NCI-H82 treated with DMSO at 0.1 percent for 48 hours (cell line): ENCODE measurements around the gene TAS2R1.

Experiments used
- DNase-seq: peaks from one replicate; lab custom pipeline; 2025; ENCODE audit not compliant: unreplicated experiment; lab: John Stamatoyannopoulos, UW

The TAS2R1 gene

DNA sequence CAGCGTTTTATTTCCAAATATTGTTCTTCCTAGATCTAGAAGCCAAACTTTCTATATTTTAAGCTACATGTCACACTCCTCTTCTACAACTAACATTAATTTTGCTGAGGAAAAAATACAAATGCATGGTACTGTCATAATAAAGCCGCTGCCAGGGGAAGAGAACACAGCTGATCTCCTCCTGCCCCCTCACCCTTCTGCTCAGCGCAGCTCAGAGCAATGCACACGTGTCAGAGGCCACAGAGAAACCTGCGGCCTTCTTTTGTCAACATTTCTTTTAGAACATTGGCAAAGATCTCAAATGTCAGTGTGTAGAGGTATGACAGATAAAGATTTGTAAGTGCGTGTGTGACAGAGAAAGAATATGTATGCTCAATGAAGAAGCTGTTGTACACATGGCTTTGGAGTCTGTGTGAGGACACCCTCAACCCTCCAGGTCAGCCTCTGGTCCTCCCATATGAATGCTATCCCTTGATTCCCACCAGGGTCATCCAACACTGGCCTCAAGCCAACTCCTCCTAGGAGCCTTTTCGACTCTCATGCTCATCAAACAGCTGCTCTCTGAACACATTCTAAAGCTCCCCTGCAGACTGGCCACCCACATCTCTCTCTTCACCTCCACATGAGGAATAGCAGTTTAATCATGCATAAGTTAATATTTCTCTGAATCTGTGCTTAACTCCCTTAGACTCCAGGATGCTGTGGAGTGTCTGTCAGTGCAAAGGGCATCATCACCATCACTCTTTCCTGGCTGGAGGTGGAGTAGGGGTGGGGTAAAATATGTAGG is 40.9 kb downstream of the TAS2R1 start:
- DNase-seq: no peak

DNA sequence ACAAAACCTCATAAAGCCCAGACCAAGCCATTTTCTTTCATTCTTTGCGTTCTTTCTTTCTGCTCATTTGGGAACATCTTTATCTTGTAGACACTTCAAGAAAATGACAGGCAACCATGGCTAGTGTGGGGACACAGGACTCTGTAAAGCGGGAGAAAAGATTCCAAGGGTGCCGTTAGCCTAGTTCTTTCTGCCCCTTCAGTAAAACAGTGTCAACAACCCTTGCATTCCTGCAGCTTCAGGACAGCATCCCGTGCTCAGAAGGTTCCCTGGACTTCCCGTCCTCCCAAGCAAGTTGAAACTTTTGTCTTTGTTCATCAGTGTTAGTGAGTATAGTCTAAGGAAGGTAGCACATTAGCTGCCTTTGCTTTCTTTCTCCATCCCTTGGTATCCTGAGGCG is 41.9 kb downstream of the TAS2R1 start:
- DNase-seq: no peak

DNA sequence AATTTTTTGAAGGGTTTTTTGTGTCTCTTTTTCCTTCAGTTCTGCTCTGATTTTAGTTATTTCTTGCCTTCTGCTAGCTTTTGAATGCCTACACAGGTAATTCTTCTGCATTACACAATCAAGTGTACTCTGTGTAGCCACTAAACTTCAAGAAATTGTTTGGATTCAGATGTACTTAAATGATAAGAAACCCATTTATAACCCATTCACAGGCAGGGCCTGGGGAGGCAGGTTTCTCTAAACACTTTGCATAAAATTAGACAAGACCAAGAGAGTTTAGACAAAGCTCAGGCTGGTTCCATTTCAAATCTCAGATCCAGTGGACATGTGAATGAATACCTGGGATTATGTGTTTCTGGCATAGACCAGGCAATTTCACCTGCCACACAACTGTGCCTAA is 43.0 kb downstream of the TAS2R1 start:
- DNase-seq: no peak

DNA sequence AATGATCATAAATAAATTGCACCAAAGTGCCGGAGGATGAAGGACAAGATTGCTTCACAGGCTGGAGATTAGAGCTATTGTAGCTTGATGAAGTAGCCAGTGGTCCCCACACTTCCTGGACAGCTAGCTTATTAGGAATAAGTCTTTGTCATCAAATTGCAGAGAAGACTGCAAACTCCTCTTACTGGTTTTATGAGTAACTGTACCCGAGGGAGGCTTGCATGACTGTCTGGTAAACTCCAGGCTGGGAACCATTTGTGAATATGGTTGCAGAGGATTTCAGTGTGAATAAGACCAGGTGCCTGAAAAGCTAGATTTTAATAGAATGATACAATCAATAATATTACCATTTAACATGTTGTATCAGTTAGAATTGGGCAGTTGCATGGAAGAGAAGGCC is 47.7 kb downstream of the TAS2R1 start:
- no peak for DNase-seq
